ENCODE measurements around the gene BPIFA1.

DNA sequence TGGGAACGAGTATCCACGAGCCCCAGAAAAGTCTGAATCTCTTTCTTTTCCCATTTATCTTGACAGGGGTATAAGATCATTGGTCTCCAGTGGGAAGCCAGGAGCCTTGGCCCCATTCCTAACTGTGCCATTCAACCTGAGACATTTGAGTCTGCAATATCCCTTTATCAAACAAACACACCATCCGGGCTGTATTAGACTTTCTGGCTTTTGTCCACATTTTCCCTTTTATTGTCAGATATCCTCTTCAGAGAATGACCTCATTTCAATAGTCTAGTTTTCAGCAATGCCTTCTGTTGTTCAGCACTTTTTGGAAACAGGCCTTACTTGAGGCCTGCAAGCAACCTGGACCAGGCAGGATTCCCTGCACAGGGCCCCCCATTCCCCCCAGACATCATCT is 15.7 kb downstream of the BPIFA1 start:
- TF ChIP-seq, protein P1, sequence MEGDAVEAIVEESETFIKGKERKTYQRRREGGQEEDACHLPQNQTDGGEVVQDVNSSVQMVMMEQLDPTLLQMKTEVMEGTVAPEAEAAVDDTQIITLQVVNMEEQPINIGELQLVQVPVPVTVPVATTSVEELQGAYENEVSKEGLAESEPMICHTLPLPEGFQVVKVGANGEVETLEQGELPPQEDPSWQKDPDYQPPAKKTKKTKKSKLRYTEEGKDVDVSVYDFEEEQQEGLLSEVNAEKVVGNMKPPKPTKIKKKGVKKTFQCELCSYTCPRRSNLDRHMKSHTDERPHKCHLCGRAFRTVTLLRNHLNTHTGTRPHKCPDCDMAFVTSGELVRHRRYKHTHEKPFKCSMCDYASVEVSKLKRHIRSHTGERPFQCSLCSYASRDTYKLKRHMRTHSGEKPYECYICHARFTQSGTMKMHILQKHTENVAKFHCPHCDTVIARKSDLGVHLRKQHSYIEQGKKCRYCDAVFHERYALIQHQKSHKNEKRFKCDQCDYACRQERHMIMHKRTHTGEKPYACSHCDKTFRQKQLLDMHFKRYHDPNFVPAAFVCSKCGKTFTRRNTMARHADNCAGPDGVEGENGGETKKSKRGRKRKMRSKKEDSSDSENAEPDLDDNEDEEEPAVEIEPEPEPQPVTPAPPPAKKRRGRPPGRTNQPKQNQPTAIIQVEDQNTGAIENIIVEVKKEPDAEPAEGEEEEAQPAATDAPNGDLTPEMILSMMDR (conservative IDR thresholded peaks at IDR 0.05; ENCODE audit: low read depth in 2 of 2): no peak
- TF ChIP-seq, protein P2, sequence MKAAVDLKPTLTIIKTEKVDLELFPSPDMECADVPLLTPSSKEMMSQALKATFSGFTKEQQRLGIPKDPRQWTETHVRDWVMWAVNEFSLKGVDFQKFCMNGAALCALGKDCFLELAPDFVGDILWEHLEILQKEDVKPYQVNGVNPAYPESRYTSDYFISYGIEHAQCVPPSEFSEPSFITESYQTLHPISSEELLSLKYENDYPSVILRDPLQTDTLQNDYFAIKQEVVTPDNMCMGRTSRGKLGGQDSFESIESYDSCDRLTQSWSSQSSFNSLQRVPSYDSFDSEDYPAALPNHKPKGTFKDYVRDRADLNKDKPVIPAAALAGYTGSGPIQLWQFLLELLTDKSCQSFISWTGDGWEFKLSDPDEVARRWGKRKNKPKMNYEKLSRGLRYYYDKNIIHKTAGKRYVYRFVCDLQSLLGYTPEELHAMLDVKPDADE (IDR thresholded peaks at IDR 0.05): no peak
- TF ChIP-seq POLR2AphosphoS5 (IDR thresholded peaks at IDR 0.05; ENCODE audit: low read depth): no peak
- TF ChIP-seq, protein P3, sequence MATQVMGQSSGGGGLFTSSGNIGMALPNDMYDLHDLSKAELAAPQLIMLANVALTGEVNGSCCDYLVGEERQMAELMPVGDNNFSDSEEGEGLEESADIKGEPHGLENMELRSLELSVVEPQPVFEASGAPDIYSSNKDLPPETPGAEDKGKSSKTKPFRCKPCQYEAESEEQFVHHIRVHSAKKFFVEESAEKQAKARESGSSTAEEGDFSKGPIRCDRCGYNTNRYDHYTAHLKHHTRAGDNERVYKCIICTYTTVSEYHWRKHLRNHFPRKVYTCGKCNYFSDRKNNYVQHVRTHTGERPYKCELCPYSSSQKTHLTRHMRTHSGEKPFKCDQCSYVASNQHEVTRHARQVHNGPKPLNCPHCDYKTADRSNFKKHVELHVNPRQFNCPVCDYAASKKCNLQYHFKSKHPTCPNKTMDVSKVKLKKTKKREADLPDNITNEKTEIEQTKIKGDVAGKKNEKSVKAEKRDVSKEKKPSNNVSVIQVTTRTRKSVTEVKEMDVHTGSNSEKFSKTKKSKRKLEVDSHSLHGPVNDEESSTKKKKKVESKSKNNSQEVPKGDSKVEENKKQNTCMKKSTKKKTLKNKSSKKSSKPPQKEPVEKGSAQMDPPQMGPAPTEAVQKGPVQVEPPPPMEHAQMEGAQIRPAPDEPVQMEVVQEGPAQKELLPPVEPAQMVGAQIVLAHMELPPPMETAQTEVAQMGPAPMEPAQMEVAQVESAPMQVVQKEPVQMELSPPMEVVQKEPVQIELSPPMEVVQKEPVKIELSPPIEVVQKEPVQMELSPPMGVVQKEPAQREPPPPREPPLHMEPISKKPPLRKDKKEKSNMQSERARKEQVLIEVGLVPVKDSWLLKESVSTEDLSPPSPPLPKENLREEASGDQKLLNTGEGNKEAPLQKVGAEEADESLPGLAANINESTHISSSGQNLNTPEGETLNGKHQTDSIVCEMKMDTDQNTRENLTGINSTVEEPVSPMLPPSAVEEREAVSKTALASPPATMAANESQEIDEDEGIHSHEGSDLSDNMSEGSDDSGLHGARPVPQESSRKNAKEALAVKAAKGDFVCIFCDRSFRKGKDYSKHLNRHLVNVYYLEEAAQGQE (IDR thresholded peaks at IDR 0.05; ENCODE audit: unreplicated experiment): no peak

Data from GM23338 (cell line).